Measurements from ENCODE around the gene RUSF1. TPM values are rescaled to one million over a fixed set of nuclear protein-coding genes. Genes with fewer than 3 reads are reported as not detected.
"Not testable (repeated sequence)": the region's sequence is repeated elsewhere in the genome, so short reads cannot be mapped to it uniquely, and the experiment has no call there.

The RUSF1 gene
- total RNA-seq, 2 donors from 2014 or later: 67.9 to 74.2 TPM

DNA sequence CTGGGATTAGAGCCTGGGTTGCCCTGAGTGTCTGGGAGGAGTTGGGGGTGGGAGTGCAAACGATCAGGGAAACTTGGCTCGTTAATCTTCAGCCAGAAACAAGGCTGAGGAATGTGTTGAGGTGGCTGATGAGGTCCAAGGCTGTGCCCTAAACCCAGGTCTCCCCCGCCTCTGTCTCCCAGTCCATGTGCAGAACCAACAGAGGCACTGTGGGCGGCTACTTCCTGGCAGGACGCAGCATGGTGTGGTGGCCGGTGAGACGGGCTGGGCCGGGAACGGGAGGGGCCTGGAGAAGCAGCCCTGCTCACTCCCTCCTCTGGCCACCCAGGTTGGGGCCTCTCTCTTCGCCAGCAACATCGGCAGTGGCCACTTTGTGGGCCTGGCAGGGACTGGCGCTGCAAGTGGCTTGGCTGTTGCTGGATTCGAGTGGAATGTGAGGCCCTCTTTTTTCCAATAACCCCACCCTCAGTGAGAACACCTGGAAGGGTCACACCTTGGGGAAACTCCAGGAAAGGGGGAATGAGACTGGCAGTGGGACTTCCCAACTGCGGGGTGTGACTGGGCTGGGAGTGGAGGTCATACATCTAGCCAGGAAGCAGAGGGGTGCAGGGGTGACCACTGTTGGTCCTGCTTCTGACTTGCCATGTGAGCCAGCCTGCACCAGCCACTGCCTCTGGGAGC is 23.6 kb downstream of the RUSF1 start:
- no peaks in the 10 kb centered on the region for H3K36me3 ChIP-seq
- H3K4me3 ChIP-seq: no peak overlapping the region
- peaks cover 6 to 22% of the 10 kb centered on the region in 2 donors for H3K4me1 ChIP-seq (ENCODE audit: control insufficient read depth in 1 of 2, low read depth in 2 of 2)
- TF ChIP-seq, protein P1, sequence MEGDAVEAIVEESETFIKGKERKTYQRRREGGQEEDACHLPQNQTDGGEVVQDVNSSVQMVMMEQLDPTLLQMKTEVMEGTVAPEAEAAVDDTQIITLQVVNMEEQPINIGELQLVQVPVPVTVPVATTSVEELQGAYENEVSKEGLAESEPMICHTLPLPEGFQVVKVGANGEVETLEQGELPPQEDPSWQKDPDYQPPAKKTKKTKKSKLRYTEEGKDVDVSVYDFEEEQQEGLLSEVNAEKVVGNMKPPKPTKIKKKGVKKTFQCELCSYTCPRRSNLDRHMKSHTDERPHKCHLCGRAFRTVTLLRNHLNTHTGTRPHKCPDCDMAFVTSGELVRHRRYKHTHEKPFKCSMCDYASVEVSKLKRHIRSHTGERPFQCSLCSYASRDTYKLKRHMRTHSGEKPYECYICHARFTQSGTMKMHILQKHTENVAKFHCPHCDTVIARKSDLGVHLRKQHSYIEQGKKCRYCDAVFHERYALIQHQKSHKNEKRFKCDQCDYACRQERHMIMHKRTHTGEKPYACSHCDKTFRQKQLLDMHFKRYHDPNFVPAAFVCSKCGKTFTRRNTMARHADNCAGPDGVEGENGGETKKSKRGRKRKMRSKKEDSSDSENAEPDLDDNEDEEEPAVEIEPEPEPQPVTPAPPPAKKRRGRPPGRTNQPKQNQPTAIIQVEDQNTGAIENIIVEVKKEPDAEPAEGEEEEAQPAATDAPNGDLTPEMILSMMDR (IDR thresholded peaks at IDR 0.05): no peak
- H3K9me3 ChIP-seq: no peaks in the 10 kb centered on the region
- H3K27ac ChIP-seq: no peak overlapping the region
- DNase-seq (ENCODE audit: low spot score): no peak
- ATAC-seq (ENCODE audit: insufficient number of reproducible peaks, low FRiP score, low read depth): no peak
- no peaks in the 10 kb centered on the region for H3K27me3 ChIP-seq (replicated peaks; ENCODE audit: insufficient read depth)

DNA sequence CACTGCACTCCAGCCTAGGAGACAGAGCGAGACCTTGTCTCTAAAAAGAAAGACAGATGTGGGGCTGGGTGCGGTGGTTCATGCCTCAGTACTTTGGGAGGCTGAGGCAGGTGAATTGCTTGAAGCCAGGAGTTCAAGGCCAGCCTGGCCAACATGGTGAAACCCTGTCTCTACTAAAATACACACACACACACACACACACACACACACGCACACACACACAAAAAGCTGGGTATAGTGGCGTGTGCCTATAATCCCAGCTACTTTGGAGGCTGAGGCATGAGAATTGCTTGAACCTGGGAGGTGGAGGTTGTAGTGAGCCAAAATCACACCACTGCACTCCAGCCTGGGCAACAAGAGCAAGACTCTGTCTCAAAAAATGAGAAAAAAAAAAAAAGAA is 24.1 kb downstream of the RUSF1 start:
- ATAC-seq (ENCODE audit: insufficient number of reproducible peaks, low FRiP score, low read depth); H3K9me3 ChIP-seq; H3K27ac ChIP-seq; DNase-seq (ENCODE audit: low spot score); H3K27me3 ChIP-seq (replicated peaks; ENCODE audit: insufficient read depth); H3K36me3 ChIP-seq; H3K4me3 ChIP-seq: not testable (repeated sequence)
- H3K4me1 ChIP-seq (ENCODE audit: control insufficient read depth in 1 of 2, low read depth in 2 of 2): peaks cover 6 to 22% of the 10 kb centered on the region in 2 donors

DNA sequence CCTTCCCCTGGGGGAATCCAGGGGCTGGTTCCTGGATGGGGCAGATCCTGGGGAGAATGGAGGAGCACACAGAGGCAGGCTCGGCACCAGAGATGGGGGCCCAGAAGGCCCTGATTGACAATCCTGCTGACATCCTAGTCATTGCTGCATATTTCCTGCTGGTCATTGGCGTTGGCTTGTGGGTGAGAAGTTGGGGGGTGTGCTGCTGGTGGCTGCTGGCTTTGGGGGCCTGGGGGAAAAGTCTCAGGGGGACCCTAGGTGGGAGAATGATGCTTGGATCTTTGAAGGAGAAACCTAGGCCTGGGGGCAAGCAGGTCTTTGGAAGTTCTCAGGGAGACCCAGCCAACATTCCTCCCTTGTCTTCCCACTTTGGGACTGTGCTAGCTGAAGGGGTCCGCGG is 25.1 kb downstream of the RUSF1 start, which contains the start of gene SLC5A2:
TSS of gene SLC5A2 (plus strand) at position 43 of the 400 bp plus-strand sequence. CDS start at position 57, 14 bp downstream.
- H3K36me3 ChIP-seq: no peaks in the 10 kb centered on the region
- no peak for ATAC-seq (ENCODE audit: insufficient number of reproducible peaks, low FRiP score, low read depth)
- no peaks in the 10 kb centered on the region for H3K9me3 ChIP-seq
- peaks cover under 1 to 16% of the 10 kb centered on the region in 2 donors for H3K4me1 ChIP-seq (ENCODE audit: control insufficient read depth in 1 of 2, low read depth in 2 of 2)
- TF ChIP-seq, protein P1 (IDR thresholded peaks at IDR 0.05): no peak
- H3K27ac ChIP-seq: no peak within 1 kb of the TSS
- H3K4me3 ChIP-seq: no peak within 1 kb of the TSS
- no peaks in the 10 kb centered on the region for H3K27me3 ChIP-seq (replicated peaks; ENCODE audit: insufficient read depth)
- DNase-seq (ENCODE audit: low spot score): no peak

DNA sequence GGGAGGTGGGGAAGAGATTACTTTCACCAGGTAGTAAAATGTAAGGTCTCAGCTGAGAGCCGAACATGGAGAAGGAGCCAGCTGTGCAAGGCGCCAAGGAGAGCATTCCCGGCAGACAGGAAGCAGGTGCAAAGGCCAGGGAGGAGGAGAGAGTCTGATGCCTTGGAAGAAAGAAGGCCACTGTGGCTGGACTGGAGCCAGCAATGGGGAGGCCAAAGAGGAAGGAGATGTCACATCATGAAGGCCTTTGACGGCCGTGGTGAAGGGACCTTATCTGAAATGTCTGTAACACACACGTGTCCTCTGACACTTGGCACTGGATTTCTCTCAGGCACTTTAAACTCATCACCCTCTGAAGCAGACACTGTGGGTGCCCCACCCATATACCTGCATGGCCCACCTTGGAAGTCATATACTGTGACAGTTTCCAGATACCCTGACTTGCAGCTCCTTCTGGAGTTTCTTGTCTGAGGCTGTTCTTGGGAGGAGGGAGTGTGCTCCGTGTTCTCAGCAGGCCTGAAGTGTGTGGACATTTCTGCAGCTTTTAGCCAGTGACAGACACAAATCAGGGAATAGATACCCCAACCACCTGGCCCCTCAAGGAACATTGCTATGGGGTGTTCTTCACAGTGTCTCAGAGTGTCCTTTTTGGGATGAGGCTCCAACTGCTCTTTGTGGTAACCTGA is 27.2 kb downstream of the RUSF1 start:
- TF ChIP-seq, protein P1 (IDR thresholded peaks at IDR 0.05): no peak
- no peak for ATAC-seq (ENCODE audit: insufficient number of reproducible peaks, low FRiP score, low read depth)
- H3K9me3 ChIP-seq: no peaks in the 10 kb centered on the region
- H3K36me3 ChIP-seq: peaks cover 18% of the 10 kb centered on the region
- no peak overlapping the region for H3K27ac ChIP-seq
- no peaks in the 10 kb centered on the region for H3K27me3 ChIP-seq (replicated peaks; ENCODE audit: insufficient read depth)
- no peak for DNase-seq (ENCODE audit: low spot score)
- H3K4me1 ChIP-seq (ENCODE audit: control insufficient read depth in 1 of 2, low read depth in 2 of 2): peaks cover 0 to 5% of the 10 kb centered on the region in 2 donors
- no peak overlapping the region for H3K4me3 ChIP-seq

DNA sequence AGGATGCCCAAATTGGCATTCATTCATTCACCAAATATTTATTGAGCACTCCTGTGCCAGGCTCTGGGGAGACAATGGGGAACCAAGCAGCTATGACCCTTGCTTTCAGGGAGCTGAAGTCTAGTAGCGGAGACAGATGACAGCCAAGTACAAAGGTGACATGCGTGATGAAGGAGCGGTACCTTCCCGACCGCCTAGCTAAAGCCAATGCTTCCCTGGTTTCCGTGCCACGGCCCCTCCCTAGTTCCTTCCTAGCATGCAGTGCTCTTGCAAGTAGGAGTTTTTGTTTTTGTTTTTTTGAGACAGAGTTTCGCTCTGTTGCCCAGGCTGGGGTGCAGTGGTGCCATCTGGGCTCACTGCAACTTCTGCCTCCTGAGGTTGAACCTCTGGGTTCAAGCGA is 28.4 kb downstream of the RUSF1 start:
- H3K9me3 ChIP-seq: no peaks in the 10 kb centered on the region
- H3K4me1 ChIP-seq (ENCODE audit: control insufficient read depth in 1 of 2, low read depth in 2 of 2): peaks cover 0 to 5% of the 10 kb centered on the region in 2 donors
- H3K4me3 ChIP-seq: no peak overlapping the region
- H3K27me3 ChIP-seq (replicated peaks; ENCODE audit: insufficient read depth): no peaks in the 10 kb centered on the region
- ATAC-seq (ENCODE audit: insufficient number of reproducible peaks, low FRiP score, low read depth) (no peak), DNase-seq (ENCODE audit: low spot score) (no peak)
- TF ChIP-seq, protein P1 (IDR thresholded peaks at IDR 0.05): no peak
- H3K27ac ChIP-seq: no peak overlapping the region
- H3K36me3 ChIP-seq: peaks cover 31% of the 10 kb centered on the region
